Calu3 (cell line): ENCODE results near the gene MAP2K3. TPM values are rescaled to one million over a fixed set of nuclear protein-coding genes. Genes with fewer than 3 reads are reported as not detected.

Experiments used
- BruUV-seq: library from RNA; stranded (reverse); fragments of 400-500 nt; replicated peaks from 2 replicates; lab custom pipeline; 2021; lab: Mats Ljungman, UMichigan
- CTCF ChIA-PET: fragments of 300-600 bp; sonication (Branson Sonifier 250); formaldehyde crosslinking; loops from one replicate; lab custom pipeline; 2022; ENCODE audit warnings: antibody characterized with exemption; lab: Charles Lee
- DNase-seq: peaks from one replicate; pipeline ENCODE4 v3.0.0; 2022
- H3K27ac Mint-ChIP-seq: one replicate; pipeline ENCODE4 v1.8.0; 2022; ENCODE audit warnings: mixed read lengths; ENCODE audit not compliant: unreplicated experiment
- H3K27me3 Mint-ChIP-seq: one replicate; pipeline ENCODE4 v1.8.0; 2022; ENCODE audit warnings: mixed read lengths; ENCODE audit not compliant: unreplicated experiment
- H3K36me3 Mint-ChIP-seq: one replicate; pipeline ENCODE4 v1.8.0; 2022; ENCODE audit warnings: mild to moderate bottlenecking, moderate library complexity, mixed read lengths; ENCODE audit not compliant: insufficient read depth, unreplicated experiment
- H3K4me1 Mint-ChIP-seq: one replicate; pipeline ENCODE4 v1.8.0; 2022; ENCODE audit warnings: mild to moderate bottlenecking, low read depth, mixed read lengths; ENCODE audit not compliant: unreplicated experiment
- H3K4me3 Mint-ChIP-seq: one replicate; pipeline ENCODE4 v1.8.0; 2022; ENCODE audit warnings: mild to moderate bottlenecking, low read depth, moderate library complexity, mixed read lengths; ENCODE audit not compliant: unreplicated experiment
- H3K9me3 Mint-ChIP-seq: one replicate; pipeline ENCODE4 v1.8.0; 2022; ENCODE audit warnings: low read depth, mixed read lengths; ENCODE audit not compliant: unreplicated experiment
- CTCF ChIP-seq: fragments of 200-600 bp; IDR thresholded peaks from one replicate; pipeline ENCODE4 v1.8.0; 2022; ENCODE audit warnings: antibody characterized with exemption; ENCODE audit not compliant: unreplicated experiment
- intact Hi-C: fragments of 100-400 bp; cut with micrococcal nuclease; formaldehyde crosslinking; loops from one replicate; pipeline ENCODE4 v1.10.0; 2022; ENCODE audit not compliant: unreplicated experiment
- total RNA-seq: library from RNA; stranded (reverse); gene quantifications from 2 replicates; pipeline ENCODE4 v1.2.3, GENCODE V29; 2022

Gene MAP2K3
- total RNA-seq, 1 experiment from 2014 or later = 93.5 TPM

GRCh38 chr17:21298056-21298982 is 13.8 kb downstream of the MAP2K3 start:
- DNase-seq = no peak
- no peaks in the 10 kb centered on the region for H3K4me1 Mint-ChIP-seq
- no peaks in the 10 kb centered on the region for H3K27me3 Mint-ChIP-seq
- H3K9me3 Mint-ChIP-seq = no peaks in the 10 kb centered on the region
- peaks cover 62% of the 10 kb centered on the region for H3K36me3 Mint-ChIP-seq
- CTCF ChIA-PET = no interaction called here
- no peak overlapping the region for H3K4me3 Mint-ChIP-seq
- no peak for TF ChIP-seq CTCF
- no peak overlapping the region for H3K27ac Mint-ChIP-seq
- BruUV-seq = no TSS peak
- intact Hi-C loops = no loop called here

GRCh38 chr17:21298983-21299519 is 14.5 kb downstream of the MAP2K3 start:
- no TSS peak for BruUV-seq
- DNase-seq = no peak
- H3K36me3 Mint-ChIP-seq = peaks cover 65% of the 10 kb centered on the region
- no peak overlapping the region for H3K4me3 Mint-ChIP-seq
- CTCF ChIA-PET = no interaction called here
- H3K27ac Mint-ChIP-seq = no peak overlapping the region
- H3K4me1 Mint-ChIP-seq = no peaks in the 10 kb centered on the region
- intact Hi-C loops = no loop called here
- H3K27me3 Mint-ChIP-seq = no peaks in the 10 kb centered on the region
- no peaks in the 10 kb centered on the region for H3K9me3 Mint-ChIP-seq
- no peak for TF ChIP-seq CTCF

GRCh38 chr17:21299981-21300600 is 15.6 kb downstream of the MAP2K3 start:
- H3K27me3 Mint-ChIP-seq = no peaks in the 10 kb centered on the region
- BruUV-seq = no TSS peak
- H3K4me3 Mint-ChIP-seq = no peak overlapping the region
- no peaks in the 10 kb centered on the region for H3K4me1 Mint-ChIP-seq
- intact Hi-C loops = no loop called here
- H3K27ac Mint-ChIP-seq = no peak overlapping the region
- H3K36me3 Mint-ChIP-seq = peaks cover 62% of the 10 kb centered on the region
- CTCF ChIA-PET = no interaction called here
- no peak for TF ChIP-seq CTCF
- H3K9me3 Mint-ChIP-seq = no peaks in the 10 kb centered on the region
- no peak for DNase-seq

GRCh38 chr17:21300601-21301571 is 16.4 kb downstream of the MAP2K3 start:
- CTCF ChIA-PET = no interaction called here
- H3K27ac Mint-ChIP-seq = no peak overlapping the region
- peaks cover 61% of the 10 kb centered on the region for H3K36me3 Mint-ChIP-seq

More at GRCh38 chr17:21300601-21301571, 16.4 kb downstream of the MAP2K3 start:
- no peaks in the 10 kb centered on the region for H3K4me1 Mint-ChIP-seq
- H3K9me3 Mint-ChIP-seq = no peaks in the 10 kb centered on the region
- DNase-seq = no peak
- no peak overlapping the region for H3K4me3 Mint-ChIP-seq
- no peaks in the 10 kb centered on the region for H3K27me3 Mint-ChIP-seq
- intact Hi-C loops = no loop called here
- BruUV-seq = no TSS peak
- TF ChIP-seq CTCF = no peak
